Esophagus muscularis mucosa (tissue), 4 donors: ENCODE measurements around the gene CORO2B.

Experiments used
- EP300 ChIP-seq: sonication (generic); formaldehyde crosslinking; IDR thresholded peaks from one replicate; pipeline ENCODE4 v1.6.1; 2017; ENCODE audit warnings: antibody characterized with exemption
- POLR2A ChIP-seq: fragments of 450-650 bp; IDR thresholded peaks from one replicate; pipeline ENCODE4 v1.6.1; 2017; ENCODE audit warnings: antibody characterized with exemption, moderate library complexity, mild to moderate bottlenecking, low read depth
- POLR2AphosphoS5 ChIP-seq, 2 donors: sonication (generic); formaldehyde crosslinking; IDR thresholded peaks; one replicate each; pipeline ENCODE4 v1.6.1; 2017; ENCODE audit warnings: antibody characterized with exemption in 2 of 2
- TF ChIP-seq, protein P1 (sequence below), 3 experiments: fragments of 200-600 bp in 2 of 3; fragments of 450-650 bp in 1 of 3; sonication (generic) in 2 of 3; IDR thresholded peaks; one replicate each; pipeline ENCODE4 v1.5.1; 2017 to 2019; ENCODE audit warnings: antibody characterized with exemption in 3 of 3, mild to moderate bottlenecking in 2 of 3, moderate library complexity in 1 of 3

DNA sequence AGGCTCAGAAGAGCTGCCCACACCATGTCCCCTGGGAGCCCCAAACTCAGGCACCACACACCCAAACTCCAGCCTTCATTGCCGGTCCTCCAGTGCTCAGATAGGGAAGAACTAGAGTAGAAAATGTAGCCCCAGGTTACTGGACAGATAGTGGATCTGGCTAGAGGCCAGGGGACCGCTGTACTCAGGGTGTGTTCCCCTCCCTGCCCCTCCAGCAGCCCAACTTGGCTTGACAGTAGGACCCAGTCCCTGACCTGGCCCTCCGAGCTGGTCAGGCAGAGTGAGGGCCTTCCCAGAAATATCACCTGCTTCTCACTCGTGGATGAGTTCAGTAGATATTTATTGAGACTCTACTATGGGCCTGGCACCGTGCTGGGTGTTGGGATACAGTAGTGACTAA, 100.0 kb downstream of the CORO2B start:
- TF ChIP-seq POLR2AphosphoS5 (IDR thresholded peaks at IDR 0.05) (no peak), POLR2A (no peak), EP300 (no peak)
- TF ChIP-seq, protein P1, sequence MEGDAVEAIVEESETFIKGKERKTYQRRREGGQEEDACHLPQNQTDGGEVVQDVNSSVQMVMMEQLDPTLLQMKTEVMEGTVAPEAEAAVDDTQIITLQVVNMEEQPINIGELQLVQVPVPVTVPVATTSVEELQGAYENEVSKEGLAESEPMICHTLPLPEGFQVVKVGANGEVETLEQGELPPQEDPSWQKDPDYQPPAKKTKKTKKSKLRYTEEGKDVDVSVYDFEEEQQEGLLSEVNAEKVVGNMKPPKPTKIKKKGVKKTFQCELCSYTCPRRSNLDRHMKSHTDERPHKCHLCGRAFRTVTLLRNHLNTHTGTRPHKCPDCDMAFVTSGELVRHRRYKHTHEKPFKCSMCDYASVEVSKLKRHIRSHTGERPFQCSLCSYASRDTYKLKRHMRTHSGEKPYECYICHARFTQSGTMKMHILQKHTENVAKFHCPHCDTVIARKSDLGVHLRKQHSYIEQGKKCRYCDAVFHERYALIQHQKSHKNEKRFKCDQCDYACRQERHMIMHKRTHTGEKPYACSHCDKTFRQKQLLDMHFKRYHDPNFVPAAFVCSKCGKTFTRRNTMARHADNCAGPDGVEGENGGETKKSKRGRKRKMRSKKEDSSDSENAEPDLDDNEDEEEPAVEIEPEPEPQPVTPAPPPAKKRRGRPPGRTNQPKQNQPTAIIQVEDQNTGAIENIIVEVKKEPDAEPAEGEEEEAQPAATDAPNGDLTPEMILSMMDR (IDR thresholded peaks at IDR 0.05), result no peak
